GM15510 (cell line): ENCODE data around the gene PROCA1.

Experiments
- POLR2A ChIP-seq: IDR thresholded peaks from 3 replicates; pipeline ENCODE4 v1.6.1; 2011; ENCODE audit warnings: borderline replicate concordance; ENCODE audit not compliant: insufficient read length; ENCODE audit errors: extremely low read depth

Gene PROCA1

GRCh38 chr17:28746611-28747050 is 34.9 kb upstream of the PROCA1 start:
- TF ChIP-seq POLR2A = no peak

- TF ChIP-seq POLR2A = peak; percentile 17
These were observed 34.2 kb upstream of the PROCA1 start for GRCh38 chr17:28745786-28746411.

GRCh38 chr17:28744972-28745785 is 33.5 kb upstream of the PROCA1 start:
- peak; percentile 20 for TF ChIP-seq POLR2A

- no peak for TF ChIP-seq POLR2A
These were observed 32.6 kb upstream of the PROCA1 start for GRCh38 chr17:28744104-28744971.

GRCh38 chr17:28743243-28744103 is 31.8 kb upstream of the PROCA1 start, which contains the start of gene TRAF4:
TRAF4 (plus strand) TSS chr17:28744011; CDS start chr17:28744113, 102 bp downstream.
- peak; percentile 99 for TF ChIP-seq POLR2A

GRCh38 chr17:28741358-28742349 is 30.0 kb upstream of the PROCA1 start:
- TF ChIP-seq POLR2A = no peak

GRCh38 chr17:28740406-28741357 is 29.0 kb upstream of the PROCA1 start:
- TF ChIP-seq POLR2A = no peak

- no peak for TF ChIP-seq POLR2A
These were observed 27.1 kb upstream of the PROCA1 start for GRCh38 chr17:28738680-28739384.

- peak; percentile 75 for TF ChIP-seq POLR2A
These were observed 26.3 kb upstream of the PROCA1 start for GRCh38 chr17:28737770-28738679.

- no peak for TF ChIP-seq POLR2A
These were observed 25.6 kb upstream of the PROCA1 start for GRCh38 chr17:28737316-28737715.
